Prostate gland (tissue), 2 donors: ENCODE data around the gene KIAA0232. TPM values are rescaled to one million over a fixed set of nuclear protein-coding genes. Genes with fewer than 3 reads are reported as not detected.
"Not testable (repeated sequence)": the region's sequence is repeated elsewhere in the genome, so short reads cannot be mapped to it uniquely, and the experiment has no call there.

Source experiments
- DNase-seq: peaks from one replicate; pipeline ENCODE4 v3.0.0-alpha.2; 2019; ENCODE audit warnings: low spot score
- H3K27ac ChIP-seq, 2 donors: fragments of 200-600 bp; sonication (generic); 2 replicates each; pipeline ENCODE4 v1.5.1; 2017 to 2019
- H3K27me3 ChIP-seq: fragments of 200-600 bp; sonication (generic); replicated peaks from 2 replicates; pipeline ENCODE4 v1.5.1; 2019; ENCODE audit not compliant: insufficient read depth
- H3K36me3 ChIP-seq, 2 donors: fragments of 200-600 bp; sonication (generic); 1 replicate in 1 of 2; 2 replicates in 1 of 2; pipeline versions ENCODE4 v1.5.1 to v1.8.1; 2017 to 2019
- H3K4me1 ChIP-seq: fragments of 200-600 bp; sonication (generic); replicated peaks from 2 replicates; pipeline ENCODE4 v1.5.1; 2019
- H3K4me3 ChIP-seq, 2 donors: fragments of 200-600 bp; sonication (generic); 2 replicates each; pipeline ENCODE4 v1.5.1; 2017 to 2019
- H3K9me3 ChIP-seq: fragments of 200-600 bp; sonication (generic); 2 replicates; pipeline ENCODE4 v1.5.1; 2017
- POLR2A ChIP-seq: fragments of 450-650 bp; IDR thresholded peaks from one replicate; pipeline ENCODE4 v1.6.1; 2016; ENCODE audit warnings: antibody characterized with exemption, mild to moderate bottlenecking
- POLR2AphosphoS5 ChIP-seq: sonication (generic); formaldehyde crosslinking; IDR thresholded peaks from one replicate; pipeline ENCODE4 v1.6.1; 2017; ENCODE audit warnings: antibody characterized with exemption
- WGBS: methylation state at CpG from one replicate; pipeline ENCODE4 v1.1.5; 2018; 5-methylcytosine and 5-hydroxymethylcytosine counted together
- intact Hi-C: fragments of 100-400 bp; cut with DNase I; formaldehyde crosslinking; loops from one replicate; pipeline ENCODE4 v1.14.2; 2022
- total RNA-seq, 2 donors: library from RNA; depleted of rRNA; stranded (reverse); fragments of >200 nt; gene quantifications; one replicate each; pipeline ENCODE4 v1.1.0, GENCODE V29; 2016
- TF ChIP-seq, protein P1 (sequence below), 4 experiments: fragments of 200-600 bp in 2 of 4; fragments of 450-650 bp in 2 of 4; sonication (generic) in 2 of 4; IDR thresholded peaks; 1 replicate in 3 of 4; 2 replicates in 1 of 4; pipeline ENCODE4 v1.5.1; 2016 to 2019; ENCODE audit warnings: antibody characterized with exemption in 4 of 4, mild to moderate bottlenecking in 2 of 4, moderate library complexity in 2 of 4

Gene KIAA0232
- total RNA-seq, 2 donors from 2014 or later = 35.3 to 42.1 TPM

DNA sequence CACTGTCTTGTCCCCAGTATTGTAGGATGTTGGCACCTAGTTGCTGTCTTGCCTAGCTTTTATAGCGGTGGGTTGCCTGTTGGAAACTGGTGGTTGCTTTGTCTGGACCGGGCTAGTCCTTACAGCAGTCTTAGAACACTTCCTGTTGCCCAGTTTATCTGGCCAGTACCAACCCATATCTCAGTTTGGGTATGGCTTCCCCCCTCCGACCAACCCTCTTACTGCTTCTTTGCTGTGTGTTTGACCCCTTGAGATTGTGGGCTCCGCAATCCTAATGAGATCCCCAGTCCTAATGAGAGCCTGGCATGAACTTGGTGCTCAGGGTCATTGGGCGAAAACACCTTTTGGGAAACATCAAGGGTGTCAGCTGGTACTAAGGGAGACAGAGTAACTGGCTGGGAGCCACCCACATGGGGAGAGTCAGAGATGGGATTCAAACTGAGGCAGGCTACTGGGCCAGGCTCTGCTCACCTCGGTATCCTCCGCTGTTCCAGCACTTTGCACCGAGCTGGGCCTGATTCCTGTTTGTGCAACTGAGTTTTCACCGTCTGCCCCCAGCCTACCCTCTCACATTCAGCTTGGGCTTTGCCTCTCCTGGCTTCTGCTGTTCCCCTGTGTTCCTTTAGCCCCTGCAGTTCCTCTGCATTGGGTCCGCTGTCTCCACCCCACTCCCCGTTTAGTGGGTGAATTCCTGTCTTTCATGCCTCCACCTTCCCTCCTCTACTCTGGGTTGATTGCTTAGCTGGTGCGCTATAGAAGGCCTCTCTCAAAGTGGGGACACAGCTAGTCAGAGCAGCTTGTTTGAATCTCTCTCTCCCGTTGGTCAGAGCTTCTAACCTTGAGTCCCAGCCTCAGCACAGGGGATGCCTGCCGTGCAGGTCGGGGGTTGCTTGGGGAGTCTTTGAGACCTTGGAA lies 128.7 kb downstream of the KIAA0232 start:
- no peaks in the 10 kb centered on the region for H3K9me3 ChIP-seq
- H3K4me1 ChIP-seq = peaks cover 11% of the 10 kb centered on the region
- H3K27ac ChIP-seq = peak overlapping the region in 1 of 2 donors; percentile 13
- intact Hi-C loops = no loop called here
- no peaks in the 10 kb centered on the region for H3K36me3 ChIP-seq
- peak overlapping the region; percentile 88 to 97 for H3K4me3 ChIP-seq
- H3K27me3 ChIP-seq = no peaks in the 10 kb centered on the region
- TF ChIP-seq POLR2AphosphoS5 = no peak
- TF ChIP-seq, protein P1, sequence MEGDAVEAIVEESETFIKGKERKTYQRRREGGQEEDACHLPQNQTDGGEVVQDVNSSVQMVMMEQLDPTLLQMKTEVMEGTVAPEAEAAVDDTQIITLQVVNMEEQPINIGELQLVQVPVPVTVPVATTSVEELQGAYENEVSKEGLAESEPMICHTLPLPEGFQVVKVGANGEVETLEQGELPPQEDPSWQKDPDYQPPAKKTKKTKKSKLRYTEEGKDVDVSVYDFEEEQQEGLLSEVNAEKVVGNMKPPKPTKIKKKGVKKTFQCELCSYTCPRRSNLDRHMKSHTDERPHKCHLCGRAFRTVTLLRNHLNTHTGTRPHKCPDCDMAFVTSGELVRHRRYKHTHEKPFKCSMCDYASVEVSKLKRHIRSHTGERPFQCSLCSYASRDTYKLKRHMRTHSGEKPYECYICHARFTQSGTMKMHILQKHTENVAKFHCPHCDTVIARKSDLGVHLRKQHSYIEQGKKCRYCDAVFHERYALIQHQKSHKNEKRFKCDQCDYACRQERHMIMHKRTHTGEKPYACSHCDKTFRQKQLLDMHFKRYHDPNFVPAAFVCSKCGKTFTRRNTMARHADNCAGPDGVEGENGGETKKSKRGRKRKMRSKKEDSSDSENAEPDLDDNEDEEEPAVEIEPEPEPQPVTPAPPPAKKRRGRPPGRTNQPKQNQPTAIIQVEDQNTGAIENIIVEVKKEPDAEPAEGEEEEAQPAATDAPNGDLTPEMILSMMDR (IDR thresholded peaks at IDR 0.05) = no peak
- TF ChIP-seq POLR2A = no peak
- no peak for DNase-seq
- 93% methylated on average over 15 of the region's 15 CpGs for WGBS

DNA sequence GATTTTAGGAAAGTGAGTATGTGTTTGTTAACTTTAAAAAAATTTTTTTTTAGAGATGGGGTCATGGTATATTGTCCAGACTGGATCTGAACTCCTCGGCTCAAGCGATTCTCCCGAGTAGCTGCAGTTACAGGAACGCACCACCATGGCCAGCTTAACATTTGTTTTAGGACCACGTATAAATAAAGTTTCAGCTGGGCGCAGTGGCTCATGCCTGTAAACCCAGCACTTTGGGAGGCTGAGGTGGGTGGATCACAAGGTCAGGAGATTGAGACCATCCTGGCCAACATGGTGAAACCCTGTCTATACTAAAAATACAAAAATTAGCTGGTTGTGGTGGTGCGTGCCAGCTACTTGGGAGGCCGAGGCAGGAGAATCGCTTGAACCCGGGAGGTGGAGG lies 129.4 kb downstream of the KIAA0232 start:
- H3K9me3 ChIP-seq, H3K27ac ChIP-seq, H3K36me3 ChIP-seq, H3K4me3 ChIP-seq, intact Hi-C loops, H3K27me3 ChIP-seq, DNase-seq: not testable (repeated sequence)
- 87% methylated on average over 10 of the region's 10 CpGs for WGBS
- H3K4me1 ChIP-seq = peaks cover 18% of the 10 kb centered on the region

DNA sequence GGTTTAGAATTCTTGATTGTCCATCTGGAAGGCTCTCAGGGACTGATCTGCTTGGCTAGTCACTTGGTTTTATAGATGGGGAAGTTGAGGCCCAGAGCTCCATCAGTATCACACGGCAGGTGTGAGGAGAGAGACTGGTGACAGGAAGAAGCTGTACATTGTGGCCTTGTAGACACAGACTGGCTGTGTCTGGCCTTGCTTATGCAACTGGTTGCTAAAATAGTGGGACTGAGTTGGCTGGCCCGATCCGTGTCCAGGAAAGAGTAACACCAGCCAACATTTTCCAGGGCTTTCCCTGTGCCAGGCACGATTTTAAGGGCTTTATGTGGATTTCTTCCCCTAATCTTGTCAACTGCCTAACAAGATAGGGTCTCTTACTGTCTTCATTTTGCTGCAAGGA lies 129.9 kb downstream of the KIAA0232 start:
- Histone ChIP-seq H3K36me3 (no peaks in the 10 kb centered on the region), H3K4me1 (peaks cover 24% of the 10 kb centered on the region), H3K27me3 (no peaks in the 10 kb centered on the region), H3K4me3 (no peak overlapping the region), H3K9me3 (no peaks in the 10 kb centered on the region), H3K27ac (no peak overlapping the region)
- DNase-seq = no peak
- TF ChIP-seq, protein P1 (IDR thresholded peaks at IDR 0.05) = no peak
- TF ChIP-seq POLR2AphosphoS5 (no peak), POLR2A (no peak)
- intact Hi-C loops = no loop called here
- 79% methylated on average over 4 of the region's 4 CpGs for WGBS

DNA sequence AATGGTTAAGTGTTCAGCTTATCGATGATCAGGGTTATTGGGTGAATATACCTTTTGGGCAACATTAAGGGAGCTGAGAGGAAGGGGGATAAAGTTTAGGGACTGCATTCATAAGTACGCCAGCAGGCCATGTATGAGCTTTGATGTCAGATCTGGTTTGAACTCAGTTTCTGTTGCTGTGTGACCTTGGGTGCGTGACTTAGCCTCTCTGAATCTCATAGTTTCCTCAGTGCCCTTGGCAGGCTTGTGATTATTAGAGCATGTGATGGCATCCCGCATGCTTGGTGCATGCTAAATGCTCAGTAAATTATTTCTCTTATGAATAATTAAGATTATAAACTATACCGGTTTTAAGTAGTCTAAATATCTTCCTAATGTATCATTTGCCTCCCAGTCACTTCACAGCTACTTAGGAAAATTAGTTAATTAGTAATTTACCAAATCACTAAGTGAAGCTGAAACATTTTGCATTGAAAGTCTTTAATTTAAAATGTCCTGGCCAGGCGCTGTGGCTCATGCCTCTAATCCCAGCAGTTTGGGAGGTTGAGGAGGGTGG lies 130.9 kb downstream of the KIAA0232 start:
- no peaks in the 10 kb centered on the region for H3K27me3 ChIP-seq
- H3K4me1 ChIP-seq = peaks cover 23% of the 10 kb centered on the region
- DNase-seq = no peak
- TF ChIP-seq, protein P1 (IDR thresholded peaks at IDR 0.05) = no peak
- TF ChIP-seq POLR2AphosphoS5 (no peak), POLR2A (no peak)
- no peaks in the 10 kb centered on the region for H3K9me3 ChIP-seq
- no peak overlapping the region for H3K27ac ChIP-seq
- intact Hi-C loops = no loop called here
- 96% methylated on average over 6 of the region's 6 CpGs for WGBS
- H3K36me3 ChIP-seq = no peaks in the 10 kb centered on the region
- H3K4me3 ChIP-seq = no peak overlapping the region

DNA sequence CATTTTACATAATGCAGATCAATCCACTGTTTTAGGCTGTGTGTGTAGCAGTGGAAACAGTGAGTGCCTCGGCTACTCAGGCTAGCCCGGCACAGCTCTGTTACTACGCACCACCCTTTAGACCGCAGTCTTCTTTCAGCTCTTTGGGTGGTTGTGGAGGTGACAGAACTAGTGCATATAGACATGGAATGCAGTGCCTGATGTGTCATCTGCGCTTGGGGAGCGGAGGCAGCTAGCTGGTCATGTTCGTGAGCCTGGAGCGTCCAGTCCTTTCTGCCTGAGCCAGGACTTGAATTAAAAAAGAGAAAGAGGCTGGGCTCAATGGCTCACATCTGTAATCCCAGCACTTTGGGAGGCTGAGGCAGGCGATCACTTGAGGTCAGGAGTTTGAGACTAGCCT lies 131.9 kb downstream of the KIAA0232 start:
- Histone ChIP-seq H3K36me3 (no peaks in the 10 kb centered on the region), H3K9me3 (no peaks in the 10 kb centered on the region), H3K27me3 (no peaks in the 10 kb centered on the region), H3K27ac (no peak overlapping the region), H3K4me3 (no peak overlapping the region), H3K4me1 (peaks cover 17% of the 10 kb centered on the region)
- intact Hi-C loops = no loop called here
- DNase-seq = no peak
- TF ChIP-seq, protein P1 (IDR thresholded peaks at IDR 0.05) = no peak
- TF ChIP-seq POLR2A (no peak), POLR2AphosphoS5 (no peak)
- WGBS = 92% methylated on average over 9 of the region's 9 CpGs
